Cardiac septum (tissue), 1 donor: ENCODE data around the gene C19orf85. TPM values are rescaled to one million over a fixed set of nuclear protein-coding genes. Genes with fewer than 3 reads are reported as not detected.
"Not testable (repeated sequence)": the region's sequence is repeated elsewhere in the genome, so short reads cannot be mapped to it uniquely, and the experiment has no call there.

Source experiments
- DNase-seq: peaks from one replicate; pipeline ENCODE4 v3.0.0-alpha.2; 2020; ENCODE audit warnings: low spot score
- intact Hi-C: fragments of 100-400 bp; cut with DNase I; formaldehyde crosslinking; loops from one replicate; pipeline ENCODE4 v1.14.0; 2022
- total RNA-seq: library from RNA; stranded (reverse); fragmentation: NEBNext Ultra II Directional; extraction: Animal tissue kit (Norgen Biotek cat#: 25700); gene quantifications from one replicate; pipeline ENCODE4 v1.2.1, GENCODE V29; 2021
- donor health status: DM: no; HTN: no; CAD: no.

C19orf85 gene
- total RNA-seq, 1 donor from 2014 or later: not detected

DNA sequence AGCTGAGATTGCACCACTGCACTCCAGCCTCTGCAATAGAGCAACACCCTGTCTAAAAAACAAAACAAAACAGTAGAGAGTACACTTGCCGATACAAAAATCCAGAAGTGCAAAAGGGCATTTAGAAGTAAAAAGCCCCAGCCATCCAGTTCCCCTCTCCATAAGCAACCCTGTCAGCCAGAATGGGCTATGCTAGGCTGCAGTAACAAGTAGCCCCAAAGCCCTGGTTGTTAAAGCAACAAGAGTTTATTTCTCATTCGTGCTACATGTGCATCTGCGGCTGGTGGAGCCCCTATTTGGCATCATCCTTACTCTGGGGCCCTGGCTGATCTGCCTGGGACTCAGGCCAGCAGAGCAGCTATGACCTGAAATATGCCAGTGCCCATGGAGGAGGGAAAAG, 40.0 kb downstream of the C19orf85 start:
- intact Hi-C loops: no loop called here
- DNase-seq: no peak

DNA sequence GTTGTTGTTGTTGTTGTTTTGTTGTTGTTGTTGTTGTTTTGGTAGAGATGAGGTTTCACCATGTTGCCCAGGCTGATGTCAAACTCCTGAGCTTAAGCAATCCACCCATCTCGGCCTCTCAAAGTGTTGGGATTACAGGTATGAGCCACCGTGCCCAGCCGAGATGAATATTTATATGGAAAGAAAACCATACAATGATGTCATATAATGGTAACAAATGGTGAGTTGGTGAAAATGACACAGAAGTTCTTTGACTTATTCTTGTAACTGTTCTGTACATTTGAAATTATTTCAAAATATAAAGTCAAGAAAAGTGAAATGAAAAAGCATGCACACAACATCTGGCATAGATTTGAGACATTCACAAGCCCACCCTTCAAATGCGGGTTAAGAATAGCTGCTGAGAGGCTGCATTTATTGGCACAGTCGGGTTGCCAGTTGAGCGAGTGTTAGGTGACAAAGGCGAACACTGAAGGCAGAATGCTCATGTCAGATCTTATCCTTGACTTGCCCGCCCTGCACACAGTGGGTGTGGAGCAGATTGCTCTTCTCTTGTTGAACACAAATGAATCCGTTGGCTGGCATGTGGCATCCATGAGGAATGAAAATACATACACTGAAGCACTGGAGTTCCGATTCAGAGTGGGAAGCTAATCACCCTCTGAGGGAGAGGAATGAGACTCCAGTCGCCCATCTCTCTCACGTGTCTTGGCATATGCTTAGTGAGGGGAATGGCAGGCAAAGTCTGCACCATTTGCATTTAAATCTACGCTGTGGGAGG, 41.1 kb downstream of the C19orf85 start:
- no peak for DNase-seq
- intact Hi-C loops: no loop called here

DNA sequence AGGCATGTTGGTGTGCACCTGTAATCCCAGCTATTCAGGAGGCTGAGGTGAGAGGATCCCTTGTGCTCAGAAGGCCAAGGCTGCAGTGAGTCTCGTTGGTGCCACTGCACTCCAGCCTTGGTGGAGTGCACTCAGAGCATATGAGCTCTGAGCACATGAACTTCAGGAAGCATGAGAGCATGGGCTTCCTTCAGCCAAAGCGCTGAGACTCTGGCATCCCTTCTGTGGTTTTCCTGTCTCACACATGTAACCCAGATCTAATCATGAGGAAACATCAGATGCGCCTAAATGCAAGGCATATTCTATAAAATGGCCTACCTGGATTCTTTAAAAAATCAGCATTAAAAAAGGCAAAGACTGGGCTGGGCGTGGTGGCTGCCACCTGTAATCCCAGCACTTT, 43.3 kb downstream of the C19orf85 start:
- DNase-seq, intact Hi-C loops: not testable (repeated sequence)

DNA sequence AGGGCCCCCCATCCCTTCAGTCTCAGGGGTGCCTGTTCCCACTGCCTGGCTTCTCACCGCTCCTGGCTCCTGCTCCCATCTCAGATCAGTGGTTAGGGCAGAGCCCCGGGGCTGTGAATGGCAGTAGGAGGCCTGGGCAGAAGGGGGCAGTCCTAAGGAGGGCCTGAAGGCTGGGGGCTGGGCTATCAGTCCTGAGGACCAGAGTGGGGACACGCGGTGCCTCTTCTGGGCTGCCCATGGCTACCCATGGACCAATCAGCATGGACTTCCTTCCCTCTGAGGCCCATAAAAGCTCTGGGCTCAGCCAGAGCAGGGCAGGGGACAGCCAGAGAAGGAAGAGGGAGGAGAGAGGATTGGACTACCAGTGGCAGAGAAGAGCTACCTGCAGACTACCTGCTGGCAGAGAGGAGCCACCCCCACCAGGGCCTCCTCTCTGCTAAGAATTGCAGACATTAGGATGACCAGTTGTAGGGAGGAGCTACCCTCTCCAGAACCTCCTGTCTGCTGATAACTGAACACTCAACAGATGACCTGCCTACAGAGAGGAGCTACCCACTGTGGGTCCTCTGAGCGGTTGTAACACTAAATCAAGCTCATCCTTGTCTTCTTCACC, 44.8 kb downstream of the C19orf85 start:
- no peak for DNase-seq
- intact Hi-C loops: loop anchor here (10.0 kb wide), 1 partner anchor 115 kb away; no protein-coding TSS in a partner anchor

DNA sequence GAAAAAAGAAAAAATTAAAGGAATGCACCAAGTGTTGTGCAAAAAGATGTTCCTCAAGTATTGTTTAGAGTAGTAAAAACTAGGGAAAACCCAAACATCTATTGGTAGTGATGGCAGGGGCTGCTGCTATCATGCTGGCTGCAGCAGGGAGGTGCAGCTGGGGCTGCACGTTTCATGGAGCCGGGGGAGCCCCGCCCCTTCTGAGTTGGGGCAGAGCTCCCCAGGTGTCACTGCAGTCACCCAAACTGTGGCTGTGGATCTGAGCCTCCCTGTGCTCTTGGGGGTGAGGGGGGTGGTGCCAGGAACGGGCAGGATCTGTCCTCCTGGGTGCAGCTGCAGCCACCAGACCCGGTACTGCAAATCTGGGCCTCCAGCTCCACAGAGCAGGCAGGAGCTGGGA, 45.4 kb downstream of the C19orf85 start:
- intact Hi-C loops: loop anchor here (10.0 kb wide), 1 partner anchor 114 kb away; no protein-coding TSS in a partner anchor
- DNase-seq: no peak

DNA sequence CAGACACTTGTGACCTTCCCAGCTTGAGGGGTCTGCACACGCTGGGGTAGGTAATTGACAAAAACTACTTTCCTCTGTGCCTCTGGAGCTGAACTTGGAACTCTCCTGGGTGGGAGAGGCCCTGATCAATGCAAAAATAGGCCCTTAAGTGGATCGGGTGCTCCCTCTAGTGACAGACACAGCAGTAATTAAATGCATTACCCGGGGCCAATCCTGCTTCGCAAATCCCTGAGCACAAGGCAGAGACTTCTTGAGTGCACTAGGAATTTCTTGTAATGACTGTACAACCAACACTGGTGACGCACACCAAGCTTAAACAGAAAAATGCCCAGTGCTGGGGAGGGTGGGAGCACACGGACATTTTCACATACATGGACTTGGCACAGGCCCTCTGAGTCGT, 46.4 kb downstream of the C19orf85 start:
- intact Hi-C loops: loop anchor here (10.0 kb wide), 1 partner anchor 113 kb away; no protein-coding TSS in a partner anchor
- no peak for DNase-seq

Other genes starting within 250 kb of the C19orf85 start
- 1.6 TPM for gene TMEM86B, start 236.0 kb downstream of the C19orf85 start, total RNA-seq
- 43.0 TPM for gene PPP6R1, start 205.7 kb downstream of the C19orf85 start, total RNA-seq
- gene HSPBP1, start 184.6 kb downstream of the C19orf85 start, total RNA-seq: 24.6 TPM
- 8.8 TPM for gene BRSK1, start 180.8 kb downstream of the C19orf85 start, total RNA-seq
- gene TMEM150B, start 139.4 kb downstream of the C19orf85 start, total RNA-seq: 0.62 TPM
- gene KMT5C, start 124.9 kb downstream of the C19orf85 start, total RNA-seq: 6.1 TPM
- gene COX6B2, start 110.0 kb downstream of the C19orf85 start, total RNA-seq: not detected
- not detected for gene GARIN5B, start 101.5 kb downstream of the C19orf85 start, total RNA-seq
- gene IL11, start 94.3 kb downstream of the C19orf85 start, total RNA-seq: not detected
- gene TMEM190, start 87.9 kb downstream of the C19orf85 start, total RNA-seq: not detected
- 0.65 TPM for gene TMEM238, start 80.5 kb downstream of the C19orf85 start, total RNA-seq
- 479 TPM for gene RPL28, start 78.8 kb downstream of the C19orf85 start, total RNA-seq
- 28.4 TPM for gene UBE2S, start 57.0 kb downstream of the C19orf85 start, total RNA-seq
- not detected for gene SHISA7, start 21.5 kb downstream of the C19orf85 start, total RNA-seq
- gene ISOC2, start 3.1 kb downstream of the C19orf85 start, total RNA-seq: 50.8 TPM
- 3.4 TPM for gene ZNF628, start 11.9 kb upstream of the C19orf85 start, total RNA-seq
- gene NAT14, start 20.4 kb upstream of the C19orf85 start, total RNA-seq: 6.0 TPM
- gene SSC5D, start 23.7 kb upstream of the C19orf85 start, total RNA-seq: 7.7 TPM
- gene SBK2, start 72.4 kb upstream of the C19orf85 start, total RNA-seq: 2.0 TPM
- gene SBK3, start 80.8 kb upstream of the C19orf85 start, total RNA-seq: 6.7 TPM
- gene ZNF579, start 116.1 kb upstream of the C19orf85 start, total RNA-seq: 12.2 TPM
- gene FIZ1, start 134.8 kb upstream of the C19orf85 start, total RNA-seq: 19.4 TPM
- gene ZNF524, start 135.5 kb upstream of the C19orf85 start, total RNA-seq: 13.7 TPM
- 15.7 TPM for gene ZNF865, start 140.9 kb upstream of the C19orf85 start, total RNA-seq
- gene ZNF784, start 159.8 kb upstream of the C19orf85 start, total RNA-seq: 10.9 TPM
- 29.0 TPM for gene ZNF580, start 176.3 kb upstream of the C19orf85 start, total RNA-seq
- gene ZNF581, start 178.9 kb upstream of the C19orf85 start, total RNA-seq: 6.5 TPM
- gene CCDC106, start 183.5 kb upstream of the C19orf85 start, total RNA-seq: 15.9 TPM
- 80.4 TPM for gene U2AF2, start 190.3 kb upstream of the C19orf85 start, total RNA-seq
- 193 TPM for gene EPN1, start 210.5 kb upstream of the C19orf85 start, total RNA-seq